Esophagus squamous epithelium (tissue), 4 donors: ENCODE results near the gene SLC17A5.

Experiments used
- POLR2A ChIP-seq, 4 donors: fragments of 450-650 bp; IDR thresholded peaks; one replicate each; pipeline ENCODE4 v1.6.1; 2017; ENCODE audit warnings: antibody characterized with exemption in 4 of 4, mild to moderate bottlenecking in 4 of 4, moderate library complexity in 3 of 4
- TF ChIP-seq, protein P1 (sequence below), 6 experiments: fragments of 450-650 bp in 4 of 6; fragments of 200-600 bp in 2 of 6; sonication (generic) in 2 of 6; IDR thresholded peaks; one replicate each; pipeline ENCODE4 v1.5.1; 2016 to 2019; ENCODE audit warnings: antibody characterized with exemption in 6 of 6, mild to moderate bottlenecking in 4 of 6, moderate library complexity in 4 of 6

DNA sequence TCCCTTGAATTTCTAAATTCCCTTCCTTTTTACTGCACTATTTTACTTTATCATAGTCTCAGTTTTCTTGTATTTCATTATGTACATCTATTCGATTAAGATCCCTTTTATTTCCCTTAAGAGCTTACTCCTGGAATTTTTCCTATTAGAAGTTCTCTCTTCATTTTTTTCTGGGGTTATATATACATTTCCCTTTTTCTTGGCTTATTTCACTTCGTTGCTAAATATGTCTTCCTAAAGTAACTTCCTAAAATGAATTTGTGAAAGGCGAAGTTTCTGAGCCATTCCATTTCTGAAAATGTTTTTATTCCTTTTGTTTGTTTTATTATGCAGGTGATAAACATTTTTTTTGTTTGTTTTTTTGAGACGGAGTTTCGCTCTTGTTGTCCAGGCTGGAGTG is 36.3 kb upstream of the SLC17A5 start:
- TF ChIP-seq, protein P1, sequence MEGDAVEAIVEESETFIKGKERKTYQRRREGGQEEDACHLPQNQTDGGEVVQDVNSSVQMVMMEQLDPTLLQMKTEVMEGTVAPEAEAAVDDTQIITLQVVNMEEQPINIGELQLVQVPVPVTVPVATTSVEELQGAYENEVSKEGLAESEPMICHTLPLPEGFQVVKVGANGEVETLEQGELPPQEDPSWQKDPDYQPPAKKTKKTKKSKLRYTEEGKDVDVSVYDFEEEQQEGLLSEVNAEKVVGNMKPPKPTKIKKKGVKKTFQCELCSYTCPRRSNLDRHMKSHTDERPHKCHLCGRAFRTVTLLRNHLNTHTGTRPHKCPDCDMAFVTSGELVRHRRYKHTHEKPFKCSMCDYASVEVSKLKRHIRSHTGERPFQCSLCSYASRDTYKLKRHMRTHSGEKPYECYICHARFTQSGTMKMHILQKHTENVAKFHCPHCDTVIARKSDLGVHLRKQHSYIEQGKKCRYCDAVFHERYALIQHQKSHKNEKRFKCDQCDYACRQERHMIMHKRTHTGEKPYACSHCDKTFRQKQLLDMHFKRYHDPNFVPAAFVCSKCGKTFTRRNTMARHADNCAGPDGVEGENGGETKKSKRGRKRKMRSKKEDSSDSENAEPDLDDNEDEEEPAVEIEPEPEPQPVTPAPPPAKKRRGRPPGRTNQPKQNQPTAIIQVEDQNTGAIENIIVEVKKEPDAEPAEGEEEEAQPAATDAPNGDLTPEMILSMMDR (IDR thresholded peaks at IDR 0.05) = no peak
- TF ChIP-seq POLR2A (IDR thresholded peaks at IDR 0.05) = no peak
